ENCODE measurements around the gene BTBD3.

DNA sequence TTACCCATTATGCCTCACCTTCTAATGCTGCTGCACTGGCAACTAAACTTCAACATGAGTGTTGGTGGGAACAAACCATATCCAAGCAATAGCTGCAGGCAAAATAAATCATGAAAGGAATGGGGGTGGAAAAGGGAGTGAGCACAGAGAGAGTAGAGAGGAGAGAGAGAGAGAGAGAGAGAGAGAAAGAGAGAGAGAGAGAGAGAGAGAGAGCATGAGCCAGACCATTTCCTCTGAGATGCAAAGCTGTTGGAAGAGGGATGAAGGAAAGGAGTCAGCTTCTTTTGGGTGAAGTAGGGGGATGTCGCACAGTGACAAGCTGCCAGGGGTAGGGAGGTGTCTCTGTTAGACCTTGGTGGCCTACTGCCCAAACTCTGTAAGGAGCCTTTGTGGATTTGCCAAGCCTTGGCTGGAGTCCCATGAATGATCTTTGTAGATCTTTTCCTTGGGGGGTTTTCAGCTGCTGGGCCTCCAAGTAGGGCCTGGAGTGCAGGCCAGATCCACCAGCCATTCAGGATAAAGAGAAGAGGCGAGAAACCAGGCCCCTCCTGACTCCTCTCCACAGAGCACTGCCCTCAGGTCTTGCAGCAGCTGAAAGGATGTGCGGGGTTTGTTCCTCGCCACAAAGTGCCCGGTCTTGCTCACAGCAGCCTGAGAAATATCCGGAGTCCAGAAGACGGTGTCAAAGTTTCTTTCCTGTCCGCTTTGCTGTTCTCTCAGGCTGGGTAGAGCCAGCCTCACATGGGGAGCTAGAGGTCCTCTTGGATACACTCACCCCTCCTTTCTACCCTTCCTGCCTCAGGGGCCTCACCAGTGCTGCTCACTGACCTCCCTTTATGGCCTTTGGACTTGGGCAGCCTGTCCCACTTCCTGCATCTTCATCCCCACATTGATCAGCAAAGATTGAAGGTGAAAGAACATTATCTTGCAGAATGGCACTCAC lies 17.8 kb downstream of the BTBD3 start:
- TF ChIP-seq CTCF (IDR thresholded peaks at IDR 0.05; ENCODE audit: insufficient read depth, low read length, poor library complexity, severe bottlenecking) (no peak), EZH2phosphoT487 (conservative IDR thresholded peaks at IDR 0.05; ENCODE audit: low read length) (no peak)

Measured in SU-DHL-6 (cell line).